ENCODE data around the gene AXL. TPM values are rescaled to one million over a fixed set of nuclear protein-coding genes. Genes with fewer than 3 reads are reported as not detected.

AXL gene
- total and polyA plus RNA-seq, 4 donors, result 23.7 to 44.1 (median 25.6) TPM

- Histone ChIP-seq H3K27me3 (ENCODE audit: control insufficient read depth, insufficient read depth, low read length) (no peaks in the 10 kb centered on the region), H3K4me1 (ENCODE audit: control insufficient read depth, insufficient read depth, low read length) (peaks cover 32% of the 10 kb centered on the region), H3K27ac (ENCODE audit: low read depth, low read length) (no peak overlapping the region), H3K4me3 (ENCODE audit: low read depth, low read length) (peak overlapping the region; percentile 81), H3K36me3 (ENCODE audit: control insufficient read depth, insufficient read depth, low read length) (peaks cover 46% of the 10 kb centered on the region), H3K9me3 (ENCODE audit: control insufficient read depth, insufficient read depth, low read length) (no peaks in the 10 kb centered on the region)
- WGBS (ENCODE audit: insufficient coverage), result 94% methylated on average over 3 of the region's 5 CpGs
- no peak for DNase-seq (ENCODE audit: low read depth in 4 of 6, low spot score in 6 of 6)
Observed at GRCh38 chr19:41311072-41311471, 92.0 kb downstream of the AXL start.

Small RNA genes lying within 50 kb of the gene (small RNA-seq; reads per million reads assigned to genes)
- not detected for gene RN7SL34P (ENCODE audit: low replicate concordance)

Other genes with a start within 250 kb of the AXL start
- gene CYP2B6, start 227.9 kb upstream of the AXL start, total RNA-seq, result not detected
- not detected for gene CYP2B6, start 227.9 kb upstream of the AXL start, polyA plus RNA-seq (ENCODE audit: insufficient read length in 2 of 2)
- not detected for gene CYP2A13, start 130.8 kb upstream of the AXL start, total RNA-seq
- gene CYP2A13, start 130.8 kb upstream of the AXL start, polyA plus RNA-seq (ENCODE audit: insufficient read length in 2 of 2), result under 1 TPM in 1 of 2 donors, not detected in 1; 0.27 TPM
- not detected for gene CYP2F1, start 104.8 kb upstream of the AXL start, total RNA-seq
- gene CYP2F1, start 104.8 kb upstream of the AXL start, polyA plus RNA-seq (ENCODE audit: insufficient read length in 2 of 2), result under 1 TPM in 1 of 2 donors, not detected in 1; 0.41 TPM
- 1 to 10 TPM in 1 of 2 donors, under 1 TPM in 1; 0.44 to 3.2 TPM for gene CYP2S1, start 26.0 kb upstream of the AXL start, total RNA-seq
- gene CYP2S1, start 26.0 kb upstream of the AXL start, polyA plus RNA-seq (ENCODE audit: insufficient read length in 2 of 2), result 1 to 10 TPM; 3.8 to 4.8 TPM
- 10 to 100 TPM; 64.3 to 99.3 TPM for gene HNRNPUL1, start 45.1 kb downstream of the AXL start, total RNA-seq
- gene HNRNPUL1, start 45.1 kb downstream of the AXL start, polyA plus RNA-seq (ENCODE audit: insufficient read length in 2 of 2), result 100 to 1,000 TPM; 172 to 190 TPM
- 10 to 100 TPM in 1 of 2 donors, 1 to 10 TPM in 1; 8.8 to 16.9 TPM for gene CCDC97, start 90.9 kb downstream of the AXL start, total RNA-seq
- gene CCDC97, start 90.9 kb downstream of the AXL start, polyA plus RNA-seq (ENCODE audit: insufficient read length in 2 of 2), result 10 to 100 TPM; 36.3 to 37.6 TPM
- 1 to 10 TPM; 6.6 to 7.4 TPM for gene TGFB1, start 134.7 kb downstream of the AXL start, total RNA-seq
- gene TGFB1, start 134.7 kb downstream of the AXL start, polyA plus RNA-seq (ENCODE audit: insufficient read length in 2 of 2), result 10 to 100 TPM; 30.1 to 31.5 TPM
- gene B9D2, start 144.9 kb downstream of the AXL start, total RNA-seq, result 1 to 10 TPM; 2.4 to 5.6 TPM
- 1 to 10 TPM; 8.4 to 9.3 TPM for gene B9D2, start 144.9 kb downstream of the AXL start, polyA plus RNA-seq (ENCODE audit: insufficient read length in 2 of 2)
- 10 to 100 TPM in 1 of 2 donors, 1 to 10 TPM in 1; 8.1 to 16.8 TPM for gene TMEM91, start 157.3 kb downstream of the AXL start, total RNA-seq
- gene TMEM91, start 157.3 kb downstream of the AXL start, polyA plus RNA-seq (ENCODE audit: insufficient read length in 2 of 2), result 10 to 100 TPM; 36.9 to 37.5 TPM
- gene EXOSC5, start 178.1 kb downstream of the AXL start, total RNA-seq, result 10 to 100 TPM in 1 of 2 donors, 1 to 10 TPM in 1; 7.7 to 10.7 TPM
- gene EXOSC5, start 178.1 kb downstream of the AXL start, polyA plus RNA-seq (ENCODE audit: insufficient read length in 2 of 2), result 10 to 100 TPM; 18.3 to 20.5 TPM
- 10 to 100 TPM; 30.0 to 32.4 TPM for gene BCKDHA, start 178.6 kb downstream of the AXL start, total RNA-seq
- gene BCKDHA, start 178.6 kb downstream of the AXL start, polyA plus RNA-seq (ENCODE audit: insufficient read length in 2 of 2), result 10 to 100 TPM; 20.0 to 26.8 TPM
- 1 to 10 TPM in 1 of 2 donors, under 1 TPM in 1; 0.50 to 7.8 TPM for gene B3GNT8, start 208.2 kb downstream of the AXL start, total RNA-seq
- 1 to 10 TPM in 1 of 2 donors, under 1 TPM in 1; 0.52 to 3.0 TPM for gene B3GNT8, start 208.2 kb downstream of the AXL start, polyA plus RNA-seq (ENCODE audit: insufficient read length in 2 of 2)
- 10 to 100 TPM; 20.3 to 29.2 TPM for gene DMAC2, start 220.7 kb downstream of the AXL start, total RNA-seq
- 10 to 100 TPM; 50.9 to 51.2 TPM for gene DMAC2, start 220.7 kb downstream of the AXL start, polyA plus RNA-seq (ENCODE audit: insufficient read length in 2 of 2)
- not detected for gene ERICH4, start 223.9 kb downstream of the AXL start, total RNA-seq
- under 1 TPM in 1 of 2 donors, not detected in 1; 0.39 TPM for gene ERICH4, start 223.9 kb downstream of the AXL start, polyA plus RNA-seq (ENCODE audit: insufficient read length in 2 of 2)